ENCODE measurements around the gene TLN1.

Gene TLN1

GRCh38 chr9:35683323-35683722 is 48.7 kb downstream of the TLN1 start:
- no peaks in the 10 kb centered on the region for H4K20me1 ChIP-seq (ENCODE audit: insufficient read depth, low read length)
- no peaks in the 10 kb centered on the region for H3K79me2 ChIP-seq (ENCODE audit: insufficient read depth, low read length)
- H3F3A ChIP-seq (ENCODE audit: insufficient read depth, low read length), result no peaks in the 10 kb centered on the region
- no peak for TF ChIP-seq EZH2 (IDR thresholded peaks at IDR 0.05; ENCODE audit: borderline replicate concordance, low read length)
- TF ChIP-seq, protein P1, sequence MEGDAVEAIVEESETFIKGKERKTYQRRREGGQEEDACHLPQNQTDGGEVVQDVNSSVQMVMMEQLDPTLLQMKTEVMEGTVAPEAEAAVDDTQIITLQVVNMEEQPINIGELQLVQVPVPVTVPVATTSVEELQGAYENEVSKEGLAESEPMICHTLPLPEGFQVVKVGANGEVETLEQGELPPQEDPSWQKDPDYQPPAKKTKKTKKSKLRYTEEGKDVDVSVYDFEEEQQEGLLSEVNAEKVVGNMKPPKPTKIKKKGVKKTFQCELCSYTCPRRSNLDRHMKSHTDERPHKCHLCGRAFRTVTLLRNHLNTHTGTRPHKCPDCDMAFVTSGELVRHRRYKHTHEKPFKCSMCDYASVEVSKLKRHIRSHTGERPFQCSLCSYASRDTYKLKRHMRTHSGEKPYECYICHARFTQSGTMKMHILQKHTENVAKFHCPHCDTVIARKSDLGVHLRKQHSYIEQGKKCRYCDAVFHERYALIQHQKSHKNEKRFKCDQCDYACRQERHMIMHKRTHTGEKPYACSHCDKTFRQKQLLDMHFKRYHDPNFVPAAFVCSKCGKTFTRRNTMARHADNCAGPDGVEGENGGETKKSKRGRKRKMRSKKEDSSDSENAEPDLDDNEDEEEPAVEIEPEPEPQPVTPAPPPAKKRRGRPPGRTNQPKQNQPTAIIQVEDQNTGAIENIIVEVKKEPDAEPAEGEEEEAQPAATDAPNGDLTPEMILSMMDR (IDR thresholded peaks at IDR 0.05; ENCODE audit: low read length), result no peak
- H3K36me3 ChIP-seq (ENCODE audit: insufficient read depth, low read length), result no peaks in the 10 kb centered on the region
- H3K4me1 ChIP-seq (ENCODE audit: insufficient read depth, low read length, severe bottlenecking), result peaks cover 30% of the 10 kb centered on the region
- H3K4me2 ChIP-seq (ENCODE audit: low read length), result no peak overlapping the region
- no peak overlapping the region for H2AFZ ChIP-seq (ENCODE audit: low read length)
- no peaks in the 10 kb centered on the region; the same call in 1 of the 2 replicates for H3K27me3 ChIP-seq (ENCODE audit: insufficient read depth, low read length)
- no peak overlapping the region for H3K9ac ChIP-seq (ENCODE audit: low read length)
- H3K4me3 ChIP-seq (ENCODE audit: low read depth, low read length, poor library complexity, severe bottlenecking), result no peak overlapping the region
- no peak overlapping the region for H3K27ac ChIP-seq (ENCODE audit: low read depth, low read length, poor library complexity, severe bottlenecking)
- H3K9me2 ChIP-seq (ENCODE audit: low read depth, low read length), result no peaks in the 10 kb centered on the region
- no peaks in the 10 kb centered on the region for H3K9me3 ChIP-seq (ENCODE audit: low read length)

DNA sequence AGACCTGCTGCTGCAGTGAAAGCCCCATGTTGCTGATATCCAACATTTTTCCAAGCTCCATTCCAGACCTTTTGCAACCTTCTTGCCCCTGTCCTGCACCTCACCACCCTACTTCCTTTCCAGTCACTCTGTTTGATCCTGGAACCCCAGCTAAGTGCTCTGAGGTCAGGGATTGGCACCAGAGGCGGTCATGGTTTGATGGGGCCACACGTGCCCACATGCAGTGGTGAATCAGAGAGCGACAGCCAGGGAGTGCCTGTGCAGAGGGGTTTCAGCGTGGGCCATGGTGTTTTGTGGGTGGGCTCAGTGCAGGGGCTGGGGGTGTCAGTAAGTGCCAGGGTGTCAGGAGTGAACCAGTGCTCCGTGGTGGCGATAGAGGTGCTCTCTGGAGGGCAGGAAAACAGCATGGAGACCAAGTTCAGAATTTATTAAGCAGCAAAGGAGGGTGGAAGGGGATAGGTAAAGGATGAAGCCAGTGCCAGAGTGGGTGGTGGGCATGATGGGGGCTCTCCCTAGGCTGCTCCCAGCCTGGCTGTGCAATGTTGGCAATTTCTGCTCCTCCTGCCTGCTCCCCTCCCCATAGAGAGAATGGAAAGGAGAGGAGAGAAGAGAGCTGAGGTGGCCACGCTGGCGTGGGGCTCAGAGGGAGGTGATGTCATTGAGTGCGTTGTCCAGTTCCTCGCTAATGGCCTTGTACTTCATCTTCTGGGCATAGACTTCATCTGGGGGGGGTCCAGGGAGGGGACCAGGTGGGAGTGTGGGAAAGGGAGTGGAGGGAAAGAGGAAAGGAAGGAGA is 49.3 kb downstream of the TLN1 start:
- no peak overlapping the region for H3K9ac ChIP-seq (ENCODE audit: low read length)
- H3K27me3 ChIP-seq (ENCODE audit: insufficient read depth, low read length), result no peaks in the 10 kb centered on the region; the same call in 1 of the 2 replicates
- H3K4me1 ChIP-seq (ENCODE audit: insufficient read depth, low read length, severe bottlenecking), result peaks cover 25% of the 10 kb centered on the region
- H3K4me3 ChIP-seq (ENCODE audit: low read depth, low read length, poor library complexity, severe bottlenecking), result no peak overlapping the region
- TF ChIP-seq EZH2 (IDR thresholded peaks at IDR 0.05; ENCODE audit: borderline replicate concordance, low read length), result no peak
- TF ChIP-seq, protein P1 (IDR thresholded peaks at IDR 0.05; ENCODE audit: low read length), result no peak
- no peak overlapping the region for H2AFZ ChIP-seq (ENCODE audit: low read length)
- H4K20me1 ChIP-seq (ENCODE audit: insufficient read depth, low read length), result no peaks in the 10 kb centered on the region
- no peak overlapping the region for H3K4me2 ChIP-seq (ENCODE audit: low read length)
- no peak overlapping the region for H3K27ac ChIP-seq (ENCODE audit: low read depth, low read length, poor library complexity, severe bottlenecking)
- no peaks in the 10 kb centered on the region for H3K36me3 ChIP-seq (ENCODE audit: insufficient read depth, low read length)
- H3K79me2 ChIP-seq (ENCODE audit: insufficient read depth, low read length), result no peaks in the 10 kb centered on the region
- H3K9me3 ChIP-seq (ENCODE audit: low read length), result no peaks in the 10 kb centered on the region
- no peaks in the 10 kb centered on the region for H3F3A ChIP-seq (ENCODE audit: insufficient read depth, low read length)
- no peaks in the 10 kb centered on the region for H3K9me2 ChIP-seq (ENCODE audit: low read depth, low read length)

DNA sequence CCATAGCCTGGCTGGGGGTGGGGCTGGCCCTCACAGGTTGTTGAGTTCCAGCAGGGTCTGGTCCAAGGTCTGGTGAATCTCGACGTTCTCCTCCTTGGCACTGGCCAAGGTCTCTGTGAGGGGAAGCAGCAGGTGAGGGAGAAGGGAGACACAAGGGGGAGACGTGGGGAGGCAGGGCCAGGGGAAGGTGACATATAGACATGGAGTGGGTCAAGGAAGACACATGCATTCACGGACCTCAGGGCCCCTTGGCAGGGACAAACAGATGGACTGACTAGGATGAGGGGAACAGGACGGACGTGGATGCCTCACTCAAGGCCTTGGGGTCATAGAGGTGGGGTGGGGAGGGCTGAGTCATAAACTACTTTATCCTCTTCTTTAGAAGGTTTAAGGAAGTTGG is 49.9 kb downstream of the TLN1 start:
- no peaks in the 10 kb centered on the region for H3K9me3 ChIP-seq (ENCODE audit: low read length)
- H3K4me2 ChIP-seq (ENCODE audit: low read length), result no peak overlapping the region
- no peak for TF ChIP-seq EZH2 (IDR thresholded peaks at IDR 0.05; ENCODE audit: borderline replicate concordance, low read length)
- TF ChIP-seq, protein P1 (IDR thresholded peaks at IDR 0.05; ENCODE audit: low read length), result no peak
- no peaks in the 10 kb centered on the region for H3F3A ChIP-seq (ENCODE audit: insufficient read depth, low read length)
- no peak overlapping the region for H3K9ac ChIP-seq (ENCODE audit: low read length)
- no peak overlapping the region for H2AFZ ChIP-seq (ENCODE audit: low read length)
- H3K36me3 ChIP-seq (ENCODE audit: insufficient read depth, low read length), result no peaks in the 10 kb centered on the region
- peaks cover 18% of the 10 kb centered on the region for H3K4me1 ChIP-seq (ENCODE audit: insufficient read depth, low read length, severe bottlenecking)
- no peaks in the 10 kb centered on the region for H3K9me2 ChIP-seq (ENCODE audit: low read depth, low read length)
- H3K27me3 ChIP-seq (ENCODE audit: insufficient read depth, low read length), result no peaks in the 10 kb centered on the region; the same call in 1 of the 2 replicates
- no peak overlapping the region for H3K4me3 ChIP-seq (ENCODE audit: low read depth, low read length, poor library complexity, severe bottlenecking)
- no peak overlapping the region for H3K27ac ChIP-seq (ENCODE audit: low read depth, low read length, poor library complexity, severe bottlenecking)
- no peaks in the 10 kb centered on the region for H3K79me2 ChIP-seq (ENCODE audit: insufficient read depth, low read length)
- H4K20me1 ChIP-seq (ENCODE audit: insufficient read depth, low read length), result no peaks in the 10 kb centered on the region

Measured in OCI-LY1 (cell line).